ENCODE measurements around the gene RAB27B.
"Not testable (repeated sequence)": the region's sequence is repeated elsewhere in the genome, so short reads cannot be mapped to it uniquely, and the experiment has no call there.

GRCh38 chr18:54820785-54821275 is 7.4 kb upstream of the RAB27B start:
- not testable (repeated sequence) for TF ChIP-seq CTCF, POLR2AphosphoS5, EP300 (IDR thresholded peaks at IDR 0.05)
